HepG2 (cell line): ENCODE data around the gene XRCC3. TPM values are rescaled to one million over a fixed set of nuclear protein-coding genes. Genes with fewer than 3 reads are reported as not detected.

Experiments
- ATAC-seq: fragments of 200-7000 bp; cut with Tn5 transposase; 3 replicates; pipeline ENCODE4 v1.9.1; 2020; ENCODE audit warnings: mild to moderate bottlenecking, moderate library complexity
- BruUV-seq: library from RNA; stranded (reverse); fragments of 400-500 nt; replicated peaks from 2 replicates; lab custom pipeline; 2021; lab: Mats Ljungman, UMichigan
- CTCF ChIA-PET: fragments of 300-600 bp; formaldehyde crosslinking; extraction: SDS; loops from one replicate; lab custom pipeline; 2021; ENCODE audit warnings: low total read pairs, inconsistent platforms, low intra/inter-chr PET ratio; lab: Yijun Ruan, JAX
- POLR2A ChIA-PET: fragments of 350-600 bp; sonication (Branson Sonifier 250); formaldehyde crosslinking; loops from one replicate; lab custom pipeline; 2020; ENCODE audit warnings: antibody characterized with exemption, inconsistent platforms; lab: Yijun Ruan, JAX
- DNase-seq: peaks from one replicate; pipeline ENCODE4 v3.0.0-alpha.2; 2015; ENCODE audit warnings: low spot score
- FAIRE-seq: peaks from 3 replicates; lab custom pipeline; 2011; peaks lifted over from hg19 to GRCh38; lab: Jason Lieb, UNC
- H2AFZ ChIP-seq: one replicate; pipeline ENCODE4 v1.6.1; 2011; ENCODE audit warnings: low read length, inconsistent platforms
- H3K27ac ChIP-seq: fragments of 300-600 bp; 3 replicates; pipeline ENCODE4 v1.8.0; 2011; ENCODE audit warnings: mixed run types, mild to moderate bottlenecking, mixed read lengths, low read length, inconsistent platforms; ENCODE audit not compliant: insufficient read depth; ENCODE audit errors: extremely low read length
- H3K27me3 ChIP-seq, 2 experiments: fragments of 200-600 bp in 1 of 2; 2 replicates in 1 of 2; 3 replicates in 1 of 2; pipeline versions ENCODE4 v1.6.0 to v1.8.0; 2011; ENCODE audit warnings: low read length in 2 of 2, mild to moderate bottlenecking in 2 of 2, moderate library complexity in 2 of 2, inconsistent platforms in 1 of 2; ENCODE audit not compliant: insufficient read depth in 2 of 2, control insufficient read depth in 1 of 2
- H3K36me3 ChIP-seq, 2 experiments: fragments of 200-600 bp in 1 of 2; replicated peaks in 1 of 2; 2 replicates in 1 of 2; 3 replicates in 1 of 2; pipeline versions ENCODE4 v1.5.1 to v1.8.0; 2011; ENCODE audit warnings: low read length in 2 of 2, inconsistent platforms in 1 of 2; ENCODE audit not compliant: insufficient read depth in 2 of 2, control insufficient read depth in 1 of 2
- H3K4me1 ChIP-seq: 2 replicates; pipeline ENCODE4 v1.5.1; 2012; ENCODE audit warnings: low read length, inconsistent platforms; ENCODE audit not compliant: insufficient read depth
- H3K4me2 ChIP-seq: 2 replicates; pipeline ENCODE4 v1.6.0; 2011; ENCODE audit warnings: low read depth, low read length, inconsistent platforms
- H3K4me3 ChIP-seq, 3 experiments: fragments of 200-600 bp in 1 of 3; sonication (generic), shearing (Covaris generic) in 1 of 3; replicated peaks in 1 of 3; 2 replicates each; pipeline ENCODE4 v1.5.1; 2011 to 2016; ENCODE audit warnings: low read length in 3 of 3, inconsistent platforms in 2 of 3, low read depth in 2 of 3, mild to moderate bottlenecking in 2 of 3, control low read depth in 1 of 3, mixed read lengths in 1 of 3; ENCODE audit not compliant: insufficient read depth in 1 of 3
- H3K79me2 ChIP-seq: one replicate; pipeline ENCODE4 v1.6.1; 2011; ENCODE audit warnings: low read length, inconsistent platforms; ENCODE audit not compliant: insufficient read depth
- H3K9ac ChIP-seq: 2 replicates; pipeline ENCODE4 v1.6.0; 2011; ENCODE audit warnings: mild to moderate bottlenecking, low read depth, low read length, inconsistent platforms; ENCODE audit not compliant: insufficient read depth
- H3K9me3 ChIP-seq: 2 replicates; pipeline ENCODE4 v1.5.1; 2012; ENCODE audit warnings: mild to moderate bottlenecking, low read length
- H4K20me1 ChIP-seq: 2 replicates; pipeline ENCODE4 v1.6.0; 2011; ENCODE audit warnings: inconsistent platforms, mild to moderate bottlenecking, low read length, moderate library complexity; ENCODE audit not compliant: insufficient read depth
- NFE2 ChIP-seq: sonication (generic); formaldehyde crosslinking; IDR thresholded peaks from 2 replicates; pipeline ENCODE4 v1.4.0; 2020; ENCODE audit warnings: missing genetic modification reagents
- SIN3A ChIP-seq: IDR thresholded peaks from 2 replicates; pipeline ENCODE4 v1.6.1; 2011; ENCODE audit warnings: low read depth, mild to moderate bottlenecking, control low read depth, low read length, borderline replicate concordance
- ZNF143 ChIP-seq: sonication (generic); formaldehyde crosslinking; IDR thresholded peaks from 2 replicates; pipeline ENCODE4 v1.4.0; 2020; ENCODE audit warnings: missing genetic modification reagents
- whole genome bisulfite sequencing: methylation state at CpG from one replicate; pipeline ENCODE4 v1.1.6; 2017; ENCODE audit warnings: low lambda C conversion rate; 5-methylcytosine and 5-hydroxymethylcytosine counted together
- in situ Hi-C: cut with HindIII; loops from 2 replicates; pipeline ENCODE4 v1.10.0; 2017; ENCODE audit warnings: low pct_unique_long_range_greater_than_20kb; ENCODE audit not compliant: extremely low pct_ligation_motif_present
- intact Hi-C: fragments of 100-400 bp; cut with micrococcal nuclease; formaldehyde crosslinking; loops from one replicate; pipeline ENCODE4 v1.10.0; 2022; ENCODE audit not compliant: unreplicated experiment
- polyA plus RNA-seq, 8 experiments: library from polyadenylated mRNA; depleted of rRNA in 3 of 8; stranded (reverse) in 7 of 8; unstranded in 1 of 8; fragments of >200 nt; fragmentation: Illumina TruSeq in 4 of 8; extraction: Trizol in 4 of 8; gene quantifications; 2 replicates each; pipeline versions ENCODE4 v1.2.1 to v1.2.3, GENCODE V29; 2011 to 2016; ENCODE audit warnings: low read depth in 4 of 8, missing spikeins in 1 of 8, mixed read lengths in 1 of 8; ENCODE audit not compliant: insufficient read depth in 1 of 8
- total RNA-seq, 5 experiments: library from RNA; depleted of rRNA; stranded (reverse); fragments of >200 nt; fragmentation: Illumina TruSeq; extraction: Trizol; gene quantifications; 2 replicates each; pipeline ENCODE4 v1.2.3, GENCODE V29; 2016; ENCODE audit warnings: low read depth in 1 of 5
- TF ChIP-seq, protein P1 (sequence below): sonication (generic); formaldehyde crosslinking; IDR thresholded peaks from 2 replicates; pipeline ENCODE4 v1.4.0; 2020; ENCODE audit warnings: missing genetic modification reagents

XRCC3 gene
- total and polyA plus RNA-seq, 2 of the 13 experiments (the other 11 are each of a cell fraction or from before 2014, with no cell fraction given) = 5.4 to 25.8 TPM

- Histone ChIP-seq H3K36me3 (peaks cover 23 to 79% of the 10 kb centered on the region in 2 experiments), H3K9ac (no peak overlapping the region), H3K4me3 (no peak overlapping the region), H3K27me3 (no peaks in the 10 kb centered on the region), H3K79me2 (no peaks in the 10 kb centered on the region), H3K9me3 (no peaks in the 10 kb centered on the region), H2AFZ (no peak overlapping the region), H3K4me1 (no peaks in the 10 kb centered on the region), H3K27ac (no peak overlapping the region), H4K20me1 (no peaks in the 10 kb centered on the region), H3K4me2 (no peak overlapping the region)
- DNase-seq (no peak), FAIRE-seq (no peak), ATAC-seq (no peak)
- WGBS = 88% methylated on average over 15 of the region's 15 CpGs
- TF ChIP-seq SIN3A = no peak
- TF ChIP-seq NFE2 (CRISPR knock-in tag) = no peak
- BruUV-seq = no TSS peak
- intact Hi-C loops = no loop called here
- ChIA-PET CTCF (no interaction called here), POLR2A (no interaction called here)
- in situ Hi-C loops = no loop called here
Observed at GRCh38 chr14:103683139-103683538, 32.1 kb downstream of the XRCC3 start.

GRCh38 chr14:103680491-103681231 is 34.6 kb downstream of the XRCC3 start:
- TF ChIP-seq ZNF143 (CRISPR knock-in tag) = no peak
- TF ChIP-seq, protein P1, sequence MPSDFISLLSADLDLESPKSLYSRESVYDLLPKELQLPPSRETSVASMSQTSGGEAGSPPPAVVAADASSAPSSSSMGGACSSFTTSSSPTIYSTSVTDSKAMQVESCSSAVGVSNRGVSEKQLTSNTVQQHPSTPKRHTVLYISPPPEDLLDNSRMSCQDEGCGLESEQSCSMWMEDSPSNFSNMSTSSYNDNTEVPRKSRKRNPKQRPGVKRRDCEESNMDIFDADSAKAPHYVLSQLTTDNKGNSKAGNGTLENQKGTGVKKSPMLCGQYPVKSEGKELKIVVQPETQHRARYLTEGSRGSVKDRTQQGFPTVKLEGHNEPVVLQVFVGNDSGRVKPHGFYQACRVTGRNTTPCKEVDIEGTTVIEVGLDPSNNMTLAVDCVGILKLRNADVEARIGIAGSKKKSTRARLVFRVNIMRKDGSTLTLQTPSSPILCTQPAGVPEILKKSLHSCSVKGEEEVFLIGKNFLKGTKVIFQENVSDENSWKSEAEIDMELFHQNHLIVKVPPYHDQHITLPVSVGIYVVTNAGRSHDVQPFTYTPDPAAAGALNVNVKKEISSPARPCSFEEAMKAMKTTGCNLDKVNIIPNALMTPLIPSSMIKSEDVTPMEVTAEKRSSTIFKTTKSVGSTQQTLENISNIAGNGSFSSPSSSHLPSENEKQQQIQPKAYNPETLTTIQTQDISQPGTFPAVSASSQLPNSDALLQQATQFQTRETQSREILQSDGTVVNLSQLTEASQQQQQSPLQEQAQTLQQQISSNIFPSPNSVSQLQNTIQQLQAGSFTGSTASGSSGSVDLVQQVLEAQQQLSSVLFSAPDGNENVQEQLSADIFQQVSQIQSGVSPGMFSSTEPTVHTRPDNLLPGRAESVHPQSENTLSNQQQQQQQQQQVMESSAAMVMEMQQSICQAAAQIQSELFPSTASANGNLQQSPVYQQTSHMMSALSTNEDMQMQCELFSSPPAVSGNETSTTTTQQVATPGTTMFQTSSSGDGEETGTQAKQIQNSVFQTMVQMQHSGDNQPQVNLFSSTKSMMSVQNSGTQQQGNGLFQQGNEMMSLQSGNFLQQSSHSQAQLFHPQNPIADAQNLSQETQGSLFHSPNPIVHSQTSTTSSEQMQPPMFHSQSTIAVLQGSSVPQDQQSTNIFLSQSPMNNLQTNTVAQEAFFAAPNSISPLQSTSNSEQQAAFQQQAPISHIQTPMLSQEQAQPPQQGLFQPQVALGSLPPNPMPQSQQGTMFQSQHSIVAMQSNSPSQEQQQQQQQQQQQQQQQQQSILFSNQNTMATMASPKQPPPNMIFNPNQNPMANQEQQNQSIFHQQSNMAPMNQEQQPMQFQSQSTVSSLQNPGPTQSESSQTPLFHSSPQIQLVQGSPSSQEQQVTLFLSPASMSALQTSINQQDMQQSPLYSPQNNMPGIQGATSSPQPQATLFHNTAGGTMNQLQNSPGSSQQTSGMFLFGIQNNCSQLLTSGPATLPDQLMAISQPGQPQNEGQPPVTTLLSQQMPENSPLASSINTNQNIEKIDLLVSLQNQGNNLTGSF (CRISPR knock-in tag) = no peak
- Histone ChIP-seq H4K20me1 (no peaks in the 10 kb centered on the region), H3K9me3 (no peaks in the 10 kb centered on the region), H3K4me3 (no peak overlapping the region), H3K27me3 (no peaks in the 10 kb centered on the region), H3K36me3 (peaks cover 23 to 77% of the 10 kb centered on the region in 2 experiments), H3K79me2 (no peaks in the 10 kb centered on the region), H2AFZ (no peak overlapping the region), H3K4me2 (no peak overlapping the region), H3K9ac (no peak overlapping the region), H3K4me1 (no peaks in the 10 kb centered on the region), H3K27ac (no peak overlapping the region)
- ChIA-PET CTCF (no interaction called here), POLR2A (no interaction called here)
- ATAC-seq (no peak), FAIRE-seq (no peak), DNase-seq (no peak)
- BruUV-seq = no TSS peak
- in situ Hi-C loops = no loop called here
- intact Hi-C loops = no loop called here
- WGBS = 100% methylated on average over 17 of the region's 17 CpGs
